ENCODE data around the gene GPR171.
"Not testable (repeated sequence)": the region's sequence is repeated elsewhere in the genome, so short reads cannot be mapped to it uniquely, and the experiment has no call there.

- TF ChIP-seq, protein P1, sequence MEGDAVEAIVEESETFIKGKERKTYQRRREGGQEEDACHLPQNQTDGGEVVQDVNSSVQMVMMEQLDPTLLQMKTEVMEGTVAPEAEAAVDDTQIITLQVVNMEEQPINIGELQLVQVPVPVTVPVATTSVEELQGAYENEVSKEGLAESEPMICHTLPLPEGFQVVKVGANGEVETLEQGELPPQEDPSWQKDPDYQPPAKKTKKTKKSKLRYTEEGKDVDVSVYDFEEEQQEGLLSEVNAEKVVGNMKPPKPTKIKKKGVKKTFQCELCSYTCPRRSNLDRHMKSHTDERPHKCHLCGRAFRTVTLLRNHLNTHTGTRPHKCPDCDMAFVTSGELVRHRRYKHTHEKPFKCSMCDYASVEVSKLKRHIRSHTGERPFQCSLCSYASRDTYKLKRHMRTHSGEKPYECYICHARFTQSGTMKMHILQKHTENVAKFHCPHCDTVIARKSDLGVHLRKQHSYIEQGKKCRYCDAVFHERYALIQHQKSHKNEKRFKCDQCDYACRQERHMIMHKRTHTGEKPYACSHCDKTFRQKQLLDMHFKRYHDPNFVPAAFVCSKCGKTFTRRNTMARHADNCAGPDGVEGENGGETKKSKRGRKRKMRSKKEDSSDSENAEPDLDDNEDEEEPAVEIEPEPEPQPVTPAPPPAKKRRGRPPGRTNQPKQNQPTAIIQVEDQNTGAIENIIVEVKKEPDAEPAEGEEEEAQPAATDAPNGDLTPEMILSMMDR (IDR thresholded peaks at IDR 0.05; ENCODE audit: low read length): not testable (repeated sequence)
- TF ChIP-seq EZH2phosphoT487 (IDR thresholded peaks at IDR 0.05; ENCODE audit: low read length): not testable (repeated sequence)
Measured at GRCh38 chr3:151169948-151170679, 32.9 kb downstream of the GPR171 start.

Data from MM.1S (cell line).